Smooth muscle cell of the brain vasculature (primary cell): Measurements from ENCODE around the gene YJU2.
"Not testable (repeated sequence)": the region's sequence is repeated elsewhere in the genome, so short reads cannot be mapped to it uniquely, and the experiment has no call there.

Experiments used
- DNase-seq: peaks from one replicate; pipeline ENCODE4 v3.0.0-alpha.2; 2012; ENCODE audit warnings: low read depth, low spot score

Gene YJU2

GRCh38 chr19:4246767-4247593 is at the start of gene YJU2:
TSS of gene YJU2 (plus strand) at chr19:4247080. CDS start at chr19:4247147, 67 bp downstream.
- DNase-seq: peak; percentile 100

- no peak for DNase-seq
These were observed 49.7 kb upstream of the YJU2 start for GRCh38 chr19:4197228-4197624.

- no peak for DNase-seq
These were observed 49.0 kb upstream of the YJU2 start for GRCh38 chr19:4197625-4198466.

- no peak for DNase-seq
These were observed 48.3 kb upstream of the YJU2 start for GRCh38 chr19:4198467-4199126.

GRCh38 chr19:4199699-4200293 is 47.1 kb upstream of the YJU2 start:
- no peak for DNase-seq

- DNase-seq: no peak
These were observed 45.8 kb upstream of the YJU2 start for GRCh38 chr19:4200940-4201542.

GRCh38 chr19:4201798-4202197 is 45.1 kb upstream of the YJU2 start:
- no peak for DNase-seq

- DNase-seq: no peak
These were observed 39.9 kb upstream of the YJU2 start for GRCh38 chr19:4206818-4207484.

- DNase-seq: no peak
These were observed 38.3 kb upstream of the YJU2 start for GRCh38 chr19:4208385-4209094.

GRCh38 chr19:4210166-4210731 is 36.6 kb upstream of the YJU2 start:
- no peak for DNase-seq

GRCh38 chr19:4213116-4213515 is 33.8 kb upstream of the YJU2 start:
- no peak for DNase-seq

- DNase-seq: no peak
These were observed 31.1 kb upstream of the YJU2 start for GRCh38 chr19:4215807-4216206.

- DNase-seq: no peak
These were observed 30.0 kb upstream of the YJU2 start for GRCh38 chr19:4216846-4217245.

- no peak for DNase-seq
These were observed 29.2 kb upstream of the YJU2 start for GRCh38 chr19:4217429-4218264.

- DNase-seq: not testable (repeated sequence)
These were observed 28.4 kb upstream of the YJU2 start for GRCh38 chr19:4218523-4218922.

- no peak for DNase-seq
These were observed 26.7 kb upstream of the YJU2 start for GRCh38 chr19:4220188-4220587.

- DNase-seq: no peak
These were observed 22.4 kb upstream of the YJU2 start for GRCh38 chr19:4224470-4224869.

GRCh38 chr19:4225885-4226284 is 21.0 kb upstream of the YJU2 start:
- no peak for DNase-seq

- DNase-seq: no peak
These were observed 19.1 kb upstream of the YJU2 start for GRCh38 chr19:4227771-4228170.
